ENCODE measurements around the gene RAB11FIP4.

RAB11FIP4 gene

GRCh38 chr17:31508288-31509094, 117.0 kb downstream of the RAB11FIP4 start:
- peak in 1 of 2 experiments; percentile 62 for DNase-seq

- no peak for DNase-seq
Observed at GRCh38 chr17:31509095-31509804, 117.8 kb downstream of the RAB11FIP4 start.

- no peak for DNase-seq
Observed at GRCh38 chr17:31509805-31510177, 118.3 kb downstream of the RAB11FIP4 start.

- DNase-seq: no peak
Observed at GRCh38 chr17:31510308-31511194, 119.1 kb downstream of the RAB11FIP4 start.

GRCh38 chr17:31511195-31511578, 119.7 kb downstream of the RAB11FIP4 start:
- DNase-seq: no peak

GRCh38 chr17:31511580-31511979, 120.1 kb downstream of the RAB11FIP4 start:
- DNase-seq: no peak

- no peak for DNase-seq
Observed at GRCh38 chr17:31512104-31512740, 120.7 kb downstream of the RAB11FIP4 start.

- no peak for DNase-seq
Observed at GRCh38 chr17:31512796-31513195, 121.3 kb downstream of the RAB11FIP4 start.

- no peak for DNase-seq
Observed at GRCh38 chr17:31513731-31514427, 122.4 kb downstream of the RAB11FIP4 start.

GRCh38 chr17:31515267-31515666, 123.8 kb downstream of the RAB11FIP4 start:
- DNase-seq: no peak

- DNase-seq: no peak
Observed at GRCh38 chr17:31517524-31517923, 126.0 kb downstream of the RAB11FIP4 start.

GRCh38 chr17:31518478-31518877, 127.0 kb downstream of the RAB11FIP4 start:
- no peak for DNase-seq

GRCh38 chr17:31521632-31522283, 130.3 kb downstream of the RAB11FIP4 start:
- DNase-seq: no peak

GRCh38 chr17:31522284-31522931, 130.9 kb downstream of the RAB11FIP4 start:
- DNase-seq: no peak

GRCh38 chr17:31522987-31523495, 131.6 kb downstream of the RAB11FIP4 start:
- DNase-seq: no peak

GRCh38 chr17:31523862-31524730, 132.6 kb downstream of the RAB11FIP4 start:
- DNase-seq: no peak

- DNase-seq: peak; percentile 73 to 95
Observed at GRCh38 chr17:31524926-31525800, 133.7 kb downstream of the RAB11FIP4 start.

- DNase-seq: no peak
Observed at GRCh38 chr17:31525801-31526549, 134.5 kb downstream of the RAB11FIP4 start.

Data from stimulated activated CD4-positive, alpha-beta T cell treated with anti-CD3 and anti-CD28 coated beads, Interleukin-4, amount 100 ng/mL, for 4 hours (primary cell).